Glomerular visceral epithelial cell (primary cell): Measurements from ENCODE around the gene SHB.

Experiments used
- DNase-seq: peaks from one replicate; pipeline ENCODE4 v3.0.0-alpha.2; 2016; ENCODE audit errors: extremely low spot score

Gene SHB

DNA sequence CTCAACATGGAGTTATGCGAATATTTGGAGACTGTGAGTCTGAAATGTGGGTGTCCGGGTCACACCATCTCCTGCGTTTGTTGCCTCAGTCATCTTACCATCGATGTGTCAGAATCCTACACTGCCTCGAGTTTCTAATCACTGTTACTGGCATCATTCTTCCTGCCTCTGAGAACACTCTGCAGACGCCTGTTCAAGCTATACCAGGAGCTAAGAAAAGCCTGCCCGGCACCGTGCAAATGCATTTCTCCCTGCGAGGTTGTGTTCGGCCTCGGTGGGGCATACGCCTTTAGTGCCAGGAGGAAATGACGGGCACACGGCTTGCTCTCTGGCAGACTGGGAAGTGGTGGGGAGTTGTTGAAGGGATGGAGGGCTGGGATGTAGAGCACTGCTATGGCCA lies 133.9 kb downstream of the SHB start:
- DNase-seq = no peak

DNA sequence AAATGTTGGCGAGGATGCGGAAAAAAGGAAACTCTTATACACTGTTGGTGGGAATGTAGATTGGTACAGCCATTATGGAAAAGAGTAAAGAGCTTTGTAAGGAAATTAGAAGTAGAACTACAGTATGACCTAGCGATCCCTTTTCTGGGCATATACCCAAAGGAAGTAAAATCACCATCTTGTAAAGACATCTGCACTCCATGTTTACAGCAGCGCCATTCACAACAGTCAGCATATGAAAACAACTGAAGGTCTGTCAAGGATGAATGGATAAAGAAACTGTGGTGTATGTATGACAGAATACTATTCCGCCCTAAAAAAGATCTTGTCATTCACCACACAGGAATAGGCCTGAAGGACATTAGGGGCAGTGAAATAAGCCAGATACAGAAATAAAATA lies 137.4 kb downstream of the SHB start:
- DNase-seq = no peak

DNA sequence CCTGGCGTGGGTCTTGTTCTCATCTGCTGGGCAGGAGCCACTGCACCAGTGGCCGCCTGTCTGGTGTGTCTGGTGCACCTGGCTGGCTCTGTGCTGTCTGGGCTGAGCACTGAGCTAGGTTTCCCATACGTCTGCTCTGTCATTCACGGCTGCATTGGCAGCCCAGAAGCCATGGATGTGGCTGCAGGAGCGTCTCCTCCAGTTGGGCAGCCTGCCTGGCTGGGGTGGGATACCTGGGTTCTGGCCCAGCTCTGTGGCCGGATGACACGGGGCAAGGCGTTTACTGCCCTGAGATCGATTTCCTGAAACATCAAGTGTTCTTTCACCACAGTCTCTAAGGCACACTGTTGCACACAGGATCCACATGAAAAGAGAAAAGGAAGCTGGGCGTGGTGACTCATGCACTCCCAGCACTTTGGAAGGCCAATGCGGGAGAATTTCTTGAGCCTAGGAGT lies 139.6 kb downstream of the SHB start:
- peak; percentile 20 for DNase-seq

DNA sequence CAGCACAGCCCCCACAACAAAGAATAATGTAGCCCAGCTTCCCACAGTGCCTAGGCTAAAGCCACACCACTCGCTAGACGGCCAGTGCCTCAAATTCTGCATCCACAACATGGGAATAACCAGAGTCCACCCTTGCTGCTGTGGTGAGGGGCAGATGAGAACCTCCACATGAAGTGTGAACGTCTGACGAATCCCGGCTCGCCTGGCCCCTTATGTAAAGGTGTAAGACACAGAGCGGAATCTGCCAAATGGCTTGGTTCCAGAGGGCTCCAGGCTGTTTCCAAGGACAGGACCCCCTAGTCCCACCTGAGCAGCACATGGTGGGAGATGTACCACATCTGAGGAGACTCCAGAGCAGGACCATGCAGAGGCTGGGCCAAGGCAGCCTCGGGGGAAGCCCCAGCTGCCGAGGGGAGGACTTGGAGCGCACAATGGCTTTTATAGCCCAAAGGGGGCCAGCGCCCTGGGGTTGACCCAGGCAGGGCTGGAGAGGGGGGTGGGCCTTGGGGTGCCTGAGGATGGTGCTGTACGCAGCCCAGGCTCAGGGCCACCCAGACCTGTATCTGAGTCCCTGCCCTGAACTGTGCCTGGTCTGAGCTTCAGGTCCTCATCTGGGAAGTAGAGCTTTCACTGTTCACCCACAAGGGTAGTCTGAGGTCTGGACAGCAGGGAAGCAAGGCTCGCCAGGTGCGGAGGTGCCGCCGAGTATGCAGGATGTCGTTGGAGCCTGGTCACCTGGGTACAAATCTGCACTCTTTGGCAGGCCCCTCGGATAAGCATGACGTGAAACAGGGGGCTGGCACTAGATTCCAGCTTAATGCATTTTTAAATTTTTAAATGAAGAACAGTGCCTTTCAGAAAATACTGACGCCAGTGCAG lies 140.2 kb downstream of the SHB start:
- no peak for DNase-seq

DNA sequence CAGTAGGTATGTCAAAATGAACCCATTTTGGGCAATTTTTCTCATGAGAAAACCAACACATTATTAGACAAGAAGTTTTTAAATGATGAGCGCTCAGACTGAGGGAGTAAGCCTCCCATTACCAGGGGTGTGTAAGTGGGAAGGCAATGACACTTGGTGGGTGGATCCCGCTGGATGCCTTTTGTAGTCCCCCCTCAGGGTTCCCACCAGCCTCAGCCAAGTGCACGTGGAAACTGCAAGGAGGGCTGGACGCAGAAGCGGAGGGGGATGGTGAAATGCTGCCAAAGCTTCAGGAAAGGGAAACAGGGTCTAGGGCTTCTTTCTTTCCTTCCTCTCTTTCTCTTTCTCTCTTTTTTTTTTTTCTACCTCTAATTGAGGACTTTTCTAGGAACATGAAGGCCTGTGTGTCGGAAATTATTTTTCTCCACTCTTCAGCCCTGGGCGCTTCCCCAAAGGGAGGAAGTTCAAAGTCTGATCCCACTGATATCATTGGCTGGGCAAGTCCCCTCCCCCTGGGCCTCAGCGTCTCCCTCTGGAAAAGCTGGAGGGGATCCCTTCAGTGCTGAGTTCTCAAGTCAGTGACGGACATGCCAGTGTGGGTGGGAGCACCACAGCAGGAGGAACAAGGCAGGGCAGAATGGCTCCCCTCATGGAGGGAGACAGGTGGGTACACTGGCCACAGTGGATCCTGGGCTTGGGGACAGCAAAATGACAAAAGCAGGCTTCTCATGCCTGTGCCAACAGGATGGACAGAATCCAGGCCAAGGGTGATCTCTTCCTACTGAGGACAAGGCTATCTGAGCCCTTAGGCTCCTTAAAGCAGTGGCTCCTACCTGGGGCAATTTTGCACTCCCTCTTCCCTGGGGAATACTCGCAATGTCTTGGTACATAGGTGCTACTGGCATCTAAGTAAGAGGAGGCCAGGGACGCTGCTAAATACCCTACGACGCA lies 141.2 kb downstream of the SHB start:
- no peak for DNase-seq

DNA sequence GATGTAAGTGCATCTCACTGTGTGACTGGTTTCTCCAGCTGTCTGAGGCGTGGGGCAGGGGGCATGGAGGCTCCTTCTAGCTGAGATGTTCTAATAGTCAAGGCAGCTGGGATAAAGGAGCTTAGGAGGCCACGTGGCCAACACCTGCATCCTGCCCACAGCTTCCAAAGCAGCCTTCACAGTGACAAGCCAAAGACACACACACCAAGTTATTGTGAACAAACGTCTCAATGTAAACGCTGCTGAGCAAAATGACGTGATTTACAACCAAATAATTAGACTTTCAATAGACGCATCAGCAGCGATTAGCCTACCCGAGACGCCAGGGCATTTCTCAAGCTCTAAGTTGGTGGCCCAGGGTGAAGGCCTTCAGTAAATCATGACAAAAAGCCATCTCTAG lies 141.9 kb downstream of the SHB start:
- DNase-seq = no peak

DNA sequence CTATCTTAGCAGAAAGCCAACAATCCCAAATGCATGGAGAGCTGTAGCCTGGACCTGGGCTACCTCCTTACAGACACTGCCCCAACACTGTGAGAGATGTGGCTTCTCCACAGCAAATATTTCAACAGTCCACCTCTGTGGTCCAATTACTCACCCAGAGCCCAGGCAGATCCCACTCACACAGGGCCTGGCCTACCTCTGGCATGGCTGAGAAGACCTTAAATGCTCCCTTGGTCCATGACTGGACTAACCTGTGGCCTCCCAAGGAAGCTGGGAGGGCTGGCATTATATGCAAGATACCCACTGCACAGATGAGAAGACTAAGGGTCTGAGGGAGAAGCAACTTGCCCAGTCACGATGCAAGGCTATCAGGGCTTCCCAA lies 142.3 kb downstream of the SHB start:
- peak; percentile 41 for DNase-seq

DNA sequence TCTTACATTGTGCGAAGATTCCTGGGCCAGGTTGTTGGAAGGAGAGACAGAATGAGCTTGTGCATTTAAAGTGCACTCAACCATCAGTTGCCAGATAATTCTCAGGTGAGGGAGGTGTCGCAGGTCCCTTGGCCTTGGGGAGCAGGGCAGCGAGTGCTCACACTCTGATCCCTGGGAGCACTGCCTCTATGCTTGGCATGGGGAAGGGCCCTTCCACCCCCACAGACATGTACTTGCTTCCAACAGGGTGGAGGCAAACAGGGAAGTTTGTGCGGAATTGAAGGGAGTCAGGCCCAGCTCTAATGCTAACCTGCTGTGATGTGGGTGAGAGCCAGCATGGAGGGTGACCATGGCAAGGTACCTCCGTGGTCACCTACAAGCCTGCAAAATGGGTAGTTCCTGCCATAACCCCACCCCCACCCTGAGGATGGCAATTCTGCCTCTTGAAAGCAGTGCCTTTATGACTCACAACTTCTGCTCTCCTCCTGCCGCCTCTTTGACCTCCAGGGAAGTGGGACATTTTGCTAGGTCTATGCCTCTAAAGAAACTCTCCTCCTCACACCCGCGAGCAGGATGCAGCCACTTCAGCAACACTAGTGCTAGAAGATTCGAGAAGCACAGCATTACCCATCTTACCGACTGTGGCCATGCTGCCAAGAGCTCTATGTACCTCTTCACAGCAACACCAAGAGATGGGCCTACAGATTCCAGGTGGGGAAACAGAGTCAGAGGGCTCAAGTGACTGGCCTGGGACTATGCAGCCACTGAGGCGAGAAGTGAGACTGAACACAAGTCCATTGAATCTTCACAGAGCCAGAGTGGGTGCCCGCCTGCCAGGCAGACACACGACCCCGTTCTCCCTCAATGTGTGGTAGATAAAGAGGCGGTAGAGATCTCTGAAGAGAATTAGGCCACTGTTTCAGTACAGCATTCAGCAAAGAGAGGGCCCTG lies 143.0 kb downstream of the SHB start:
- peak; percentile 36 for DNase-seq

DNA sequence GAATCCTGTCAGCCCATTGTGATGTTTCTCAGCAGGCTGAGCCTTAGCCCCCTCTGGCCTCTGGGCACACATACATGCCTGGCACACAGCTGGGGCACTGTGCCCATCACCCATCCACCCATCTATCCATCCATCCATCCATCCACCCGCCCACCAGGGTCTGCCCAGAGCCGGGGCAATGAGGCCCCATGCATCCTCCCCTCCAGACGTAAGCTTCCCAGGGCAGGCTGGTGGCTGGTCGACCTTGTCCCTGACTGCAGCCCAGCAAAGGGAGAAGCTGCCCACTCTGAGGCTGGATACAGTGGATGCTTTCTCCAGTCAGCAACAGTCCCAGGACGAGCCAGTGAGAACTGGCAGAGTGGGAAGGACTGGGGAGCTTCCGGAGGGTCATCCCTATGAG lies 144.0 kb downstream of the SHB start:
- no peak for DNase-seq

DNA sequence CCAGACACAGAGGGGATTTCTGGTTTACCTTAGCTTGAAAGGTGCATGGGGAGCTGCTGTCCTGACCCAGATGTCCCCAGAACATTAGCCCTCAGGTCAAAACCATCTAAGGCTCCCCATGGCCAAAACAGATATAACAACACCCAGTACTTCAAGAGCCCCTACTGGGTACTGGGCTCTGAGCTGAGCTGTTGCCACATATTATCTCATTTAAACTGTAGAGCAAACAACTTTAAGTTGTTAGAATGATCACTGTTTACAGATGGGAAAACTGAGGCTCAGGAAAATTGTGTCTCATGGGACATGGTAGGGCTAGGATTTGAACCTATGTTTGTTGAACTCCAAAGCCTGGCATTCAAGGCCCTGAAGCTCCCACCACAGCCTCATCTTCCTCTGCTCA lies 144.5 kb downstream of the SHB start:
- DNase-seq = no peak

DNA sequence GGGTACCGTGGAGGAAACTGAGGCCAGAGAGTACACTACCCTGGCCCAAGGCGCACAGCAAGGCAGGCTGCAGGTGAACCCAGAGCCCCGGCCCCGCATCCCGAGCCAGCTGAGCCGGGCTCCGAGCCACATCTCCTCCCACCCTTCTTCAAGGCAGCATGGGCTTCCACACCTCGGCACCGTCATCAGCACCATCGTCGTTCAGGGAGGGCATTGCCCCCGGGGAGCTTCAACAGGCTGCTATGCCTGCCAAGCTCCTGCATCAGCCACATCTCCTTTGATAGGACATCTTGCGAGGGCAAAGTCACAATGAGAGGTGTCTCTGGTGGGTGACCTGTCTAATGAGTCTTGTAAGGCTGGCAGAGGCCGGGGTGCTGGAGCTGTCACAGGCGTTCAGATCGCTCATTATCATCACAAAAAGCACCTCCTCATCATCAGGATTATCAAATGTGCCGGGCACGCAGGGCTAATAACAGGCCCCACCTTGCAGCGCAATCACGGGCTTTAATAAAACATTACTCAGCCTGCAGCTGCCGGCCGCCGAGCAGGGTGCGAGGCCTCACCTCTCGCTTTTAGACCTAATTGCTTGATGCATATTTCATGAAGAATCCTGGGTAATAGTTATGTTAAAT lies 145.1 kb downstream of the SHB start:
- no peak for DNase-seq

DNA sequence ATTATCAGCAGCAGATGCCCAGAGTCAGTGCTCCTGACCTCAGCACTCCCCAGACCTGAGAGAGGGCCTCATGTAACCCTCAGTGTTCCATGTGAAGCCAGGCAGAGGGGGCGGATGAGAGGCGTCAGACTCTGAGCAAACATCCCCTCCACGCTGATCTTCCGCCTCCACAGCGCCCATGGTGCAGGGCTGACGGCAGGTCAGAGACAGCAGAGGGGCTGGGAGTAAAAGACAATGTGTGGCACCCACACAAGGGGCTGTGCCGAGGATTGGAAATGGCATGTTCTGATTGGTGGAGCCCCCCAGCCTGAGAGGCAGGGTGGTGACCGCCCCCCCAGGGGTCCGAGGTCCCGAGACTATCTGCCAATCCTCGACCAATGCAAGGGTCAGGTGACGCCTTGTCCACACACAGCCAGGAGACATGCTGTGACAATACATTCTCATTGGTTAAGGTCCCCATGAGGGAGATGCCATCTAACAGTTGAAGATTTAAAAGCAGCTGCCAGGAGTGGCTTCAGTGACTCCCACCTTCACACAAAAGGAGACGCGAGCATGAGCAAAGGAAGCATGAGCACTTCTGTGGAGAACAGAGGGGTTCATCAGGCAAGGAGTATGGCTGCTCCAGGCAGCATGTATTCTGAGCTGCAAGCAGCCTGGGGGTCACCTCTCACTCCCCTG lies 145.8 kb downstream of the SHB start:
- DNase-seq = no peak

DNA sequence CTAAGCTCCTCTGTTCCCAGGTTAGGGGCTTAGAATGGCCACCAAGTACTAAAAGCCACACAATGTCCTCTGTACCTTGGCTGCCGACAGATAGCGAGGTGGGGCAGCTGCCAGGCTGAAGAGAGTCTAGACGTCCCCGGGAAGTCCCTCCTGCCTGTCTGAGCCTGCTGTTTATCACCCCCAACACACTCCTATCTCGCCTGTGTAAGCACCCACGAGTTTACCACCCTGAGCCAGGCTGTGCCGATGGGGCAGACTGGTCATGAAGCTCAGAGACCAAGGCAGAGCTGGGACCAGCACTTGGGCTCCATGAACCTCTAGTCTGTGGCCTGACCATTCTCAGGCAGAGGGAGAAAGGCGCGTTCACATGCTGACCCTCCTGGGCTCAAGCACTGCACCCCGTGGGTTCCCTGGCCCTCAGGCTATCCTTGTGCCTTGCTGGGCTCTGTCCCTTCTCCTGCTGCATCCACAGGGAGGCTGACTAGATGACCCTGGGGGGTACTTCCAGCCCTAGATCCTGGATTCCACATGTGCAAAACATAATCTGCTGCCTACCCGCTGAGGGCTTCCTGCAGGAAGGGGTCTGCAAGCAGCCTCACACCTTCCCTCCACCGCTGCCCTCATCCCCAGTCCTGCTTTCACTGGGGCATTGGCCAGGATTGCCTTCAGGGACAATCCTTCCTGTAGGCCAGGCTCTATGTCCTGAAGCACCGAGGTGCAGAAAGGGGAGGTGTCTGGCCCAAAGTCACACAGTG lies 146.5 kb downstream of the SHB start:
- no peak for DNase-seq

DNA sequence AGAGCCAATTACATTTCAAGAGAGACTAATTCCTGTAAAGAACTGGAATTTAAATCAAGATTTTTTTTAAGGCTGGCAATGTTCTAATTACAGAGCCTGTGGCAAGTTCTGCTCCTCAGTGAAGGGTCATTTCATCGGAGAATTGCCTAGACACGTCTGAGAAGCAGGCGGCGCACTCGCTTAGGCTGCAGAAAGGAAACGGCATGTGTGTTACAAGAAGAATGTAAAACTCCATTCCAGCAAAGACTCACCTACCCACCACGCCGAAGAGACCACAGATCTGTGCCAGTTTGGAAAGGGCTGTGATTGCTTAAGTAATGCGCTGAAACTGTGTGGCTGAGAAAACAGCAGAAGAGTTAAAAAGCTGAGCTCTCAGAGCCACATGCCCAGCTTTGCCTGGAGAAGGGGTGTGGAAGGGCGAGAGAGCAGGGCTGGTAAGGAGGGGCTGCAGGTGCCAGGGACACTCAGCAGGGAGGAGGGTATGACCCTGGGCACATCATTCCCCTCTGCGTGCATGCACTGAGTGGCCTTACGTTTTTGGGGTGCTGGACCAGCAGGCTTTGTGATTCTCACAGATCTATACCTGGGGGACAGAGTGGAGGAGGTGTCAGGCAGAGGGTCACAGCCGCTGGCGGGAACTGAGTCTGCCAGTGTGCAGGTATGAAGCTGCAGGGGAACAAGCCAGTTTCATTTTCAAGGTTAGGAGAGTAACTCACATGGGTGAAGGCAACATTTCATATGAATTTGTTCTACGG lies 147.3 kb downstream of the SHB start:
- no peak for DNase-seq

DNA sequence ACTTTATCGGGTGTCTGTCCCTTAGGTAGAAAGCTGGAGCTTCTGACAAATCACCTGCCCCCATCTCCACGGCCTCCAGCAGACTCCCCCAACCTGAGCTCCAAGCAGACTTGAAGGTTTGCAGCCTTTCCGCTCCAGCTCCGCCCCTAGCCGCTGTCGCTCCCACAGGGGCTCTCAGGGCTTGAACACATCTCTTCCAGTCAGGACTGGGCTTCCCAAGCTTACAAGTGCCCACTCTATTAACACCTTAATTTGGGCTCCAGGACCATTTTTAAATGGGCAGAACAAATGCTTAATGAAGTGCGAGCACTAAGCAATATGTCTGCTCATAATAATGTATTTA lies 147.9 kb downstream of the SHB start:
- no peak for DNase-seq

DNA sequence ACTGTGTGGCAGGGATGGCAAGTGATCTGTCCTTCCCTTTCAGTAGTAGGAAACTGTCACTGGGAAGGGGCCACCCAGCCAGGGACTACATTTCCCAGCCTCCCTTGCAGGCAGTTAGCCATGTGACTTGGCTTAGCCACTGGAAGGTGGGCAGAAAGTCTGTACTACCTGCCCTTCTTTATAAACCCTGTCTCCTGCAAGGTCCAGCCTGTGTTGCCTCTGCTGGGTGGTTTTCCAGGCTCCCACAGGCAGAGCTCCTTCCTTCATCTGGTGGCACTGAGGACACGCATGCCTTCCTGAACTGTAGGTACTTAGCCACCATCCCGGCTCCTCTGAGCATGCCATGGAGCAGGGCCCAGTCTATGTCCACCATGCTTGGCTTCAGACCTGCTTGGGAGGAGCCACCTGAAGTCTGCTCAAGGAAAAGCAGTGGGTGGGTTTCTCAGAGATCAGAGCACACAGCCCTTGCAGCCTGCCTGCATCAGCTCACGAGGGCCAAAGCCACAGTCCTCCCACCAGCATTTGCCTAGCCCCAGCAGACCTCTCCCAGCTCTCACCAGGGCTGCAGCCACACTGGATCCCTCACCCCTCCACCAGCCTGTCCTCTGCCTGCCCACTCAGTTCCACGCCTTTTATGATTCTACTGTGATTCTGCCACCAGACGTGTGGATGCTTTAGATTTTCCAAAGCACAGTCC lies 148.4 kb downstream of the SHB start:
- no peak for DNase-seq

DNA sequence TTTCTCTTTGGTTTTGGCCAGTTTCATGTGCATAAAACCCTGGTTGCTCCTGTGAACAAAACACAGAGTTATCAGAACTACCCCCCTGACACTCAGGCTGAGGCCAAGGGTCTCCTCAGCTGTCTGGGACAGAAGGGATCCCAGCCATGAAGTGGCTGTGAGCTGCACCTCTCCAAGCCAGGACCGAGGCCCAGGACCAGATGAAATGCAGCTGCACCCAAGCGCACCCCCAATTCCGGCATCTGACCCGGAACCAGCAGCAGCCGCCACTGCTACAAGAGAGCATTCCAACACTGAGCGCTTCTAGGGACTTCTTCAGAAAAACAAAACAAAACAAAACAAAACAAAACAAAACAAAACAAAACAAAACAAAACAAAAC lies 149.1 kb downstream of the SHB start:
- DNase-seq = no peak

DNA sequence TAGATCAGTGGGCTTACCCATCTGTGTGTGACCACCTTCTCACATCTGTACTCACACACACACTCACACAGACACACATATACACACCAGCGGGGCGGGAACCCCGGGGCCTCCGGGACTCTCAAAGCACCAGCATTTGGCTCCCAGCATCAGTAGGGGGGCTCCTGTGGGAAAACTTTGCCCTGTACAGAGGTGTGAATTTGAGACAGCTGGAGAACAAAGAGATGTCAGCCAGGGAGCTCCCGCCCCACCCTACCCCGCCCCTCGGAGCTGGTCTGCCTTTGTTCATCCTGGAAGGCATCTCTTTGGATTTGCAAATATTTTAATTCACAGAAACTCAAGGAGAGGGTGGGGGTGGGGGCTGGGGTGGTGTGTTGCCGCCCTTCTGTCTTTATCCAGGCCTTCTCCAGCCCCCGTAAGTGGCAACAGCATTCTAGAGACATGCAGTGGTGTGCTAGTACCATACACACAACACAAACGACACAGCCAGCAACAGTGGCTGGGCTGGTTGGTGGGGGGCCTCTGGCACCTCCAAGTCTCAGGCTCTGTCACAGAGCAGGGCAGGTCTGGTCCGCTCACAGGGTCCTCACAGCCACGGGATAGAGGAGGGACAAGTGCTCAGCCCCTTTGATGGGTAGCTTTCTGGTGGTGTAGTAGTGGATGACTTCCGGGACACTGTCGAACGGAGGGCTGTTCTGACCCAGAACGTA lies 149.6 kb downstream of the SHB start:
- no peak for DNase-seq
